GM13977 (cell line): ENCODE results near the gene LZTR1.

ENCODE experiments used
- DNase-seq: peaks from one replicate; pipeline ENCODE4 v3.0.0; 2012; ENCODE audit warnings: low spot score
- in situ Hi-C: fragments of 300-500 bp; cut with MboI; formaldehyde crosslinking; loops from one replicate; pipeline ENCODE4 v1.12.0; 2022; ENCODE audit warnings: low sequenced_read_pairs, low pct_unique_long_range_greater_than_20kb, mixed read lengths, inconsistent platforms; ENCODE audit not compliant: unreplicated experiment
- TF ChIP-seq, protein P1 (sequence below): IDR thresholded peaks from 2 replicates; pipeline ENCODE4 v1.5.1; 2012; ENCODE audit warnings: mild to moderate bottlenecking, control low read depth; ENCODE audit not compliant: insufficient read depth; ENCODE audit errors: extremely low read depth, missing control alignments

Gene LZTR1

DNA sequence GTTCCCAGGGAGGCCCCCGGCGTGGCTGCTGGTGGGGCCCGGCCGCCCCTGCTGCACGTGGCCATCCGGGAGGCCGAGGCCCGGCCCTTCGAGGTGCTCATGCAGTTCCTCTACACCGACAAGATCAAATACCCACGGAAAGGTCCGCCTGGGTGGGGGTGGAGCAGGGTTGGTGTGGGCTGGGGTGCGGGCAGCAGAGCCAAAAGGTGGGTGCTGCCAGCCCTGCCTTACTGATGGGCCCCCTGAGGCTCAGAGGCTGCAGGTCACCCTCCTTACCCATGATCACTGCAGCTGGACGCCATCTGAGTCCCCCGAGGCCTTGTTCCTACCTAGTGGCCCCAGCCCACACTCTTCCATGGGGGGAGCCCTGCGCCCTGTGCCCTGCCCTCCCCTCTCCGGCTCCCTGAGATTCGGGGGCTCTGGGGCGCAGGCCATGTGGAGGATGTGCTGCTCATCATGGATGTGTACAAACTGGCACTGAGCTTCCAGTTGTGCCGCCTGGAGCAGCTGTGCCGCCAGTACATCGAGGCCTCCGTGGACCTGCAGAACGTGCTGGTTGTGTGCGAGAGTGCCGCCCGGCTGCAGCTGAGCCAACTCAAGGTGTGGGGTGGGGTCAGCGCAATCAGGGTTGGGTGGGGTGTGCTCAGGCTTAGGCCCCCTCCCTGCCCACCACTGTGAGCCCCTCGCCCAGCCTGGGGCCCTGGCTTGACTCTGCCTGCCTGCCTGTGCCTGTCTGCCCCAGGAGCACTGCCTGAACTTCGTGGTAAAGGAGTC, 12.2 kb downstream of the LZTR1 start:
- TF ChIP-seq, protein P1, sequence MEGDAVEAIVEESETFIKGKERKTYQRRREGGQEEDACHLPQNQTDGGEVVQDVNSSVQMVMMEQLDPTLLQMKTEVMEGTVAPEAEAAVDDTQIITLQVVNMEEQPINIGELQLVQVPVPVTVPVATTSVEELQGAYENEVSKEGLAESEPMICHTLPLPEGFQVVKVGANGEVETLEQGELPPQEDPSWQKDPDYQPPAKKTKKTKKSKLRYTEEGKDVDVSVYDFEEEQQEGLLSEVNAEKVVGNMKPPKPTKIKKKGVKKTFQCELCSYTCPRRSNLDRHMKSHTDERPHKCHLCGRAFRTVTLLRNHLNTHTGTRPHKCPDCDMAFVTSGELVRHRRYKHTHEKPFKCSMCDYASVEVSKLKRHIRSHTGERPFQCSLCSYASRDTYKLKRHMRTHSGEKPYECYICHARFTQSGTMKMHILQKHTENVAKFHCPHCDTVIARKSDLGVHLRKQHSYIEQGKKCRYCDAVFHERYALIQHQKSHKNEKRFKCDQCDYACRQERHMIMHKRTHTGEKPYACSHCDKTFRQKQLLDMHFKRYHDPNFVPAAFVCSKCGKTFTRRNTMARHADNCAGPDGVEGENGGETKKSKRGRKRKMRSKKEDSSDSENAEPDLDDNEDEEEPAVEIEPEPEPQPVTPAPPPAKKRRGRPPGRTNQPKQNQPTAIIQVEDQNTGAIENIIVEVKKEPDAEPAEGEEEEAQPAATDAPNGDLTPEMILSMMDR: no peak
- in situ Hi-C loops: no loop called here
- DNase-seq: no peak

DNA sequence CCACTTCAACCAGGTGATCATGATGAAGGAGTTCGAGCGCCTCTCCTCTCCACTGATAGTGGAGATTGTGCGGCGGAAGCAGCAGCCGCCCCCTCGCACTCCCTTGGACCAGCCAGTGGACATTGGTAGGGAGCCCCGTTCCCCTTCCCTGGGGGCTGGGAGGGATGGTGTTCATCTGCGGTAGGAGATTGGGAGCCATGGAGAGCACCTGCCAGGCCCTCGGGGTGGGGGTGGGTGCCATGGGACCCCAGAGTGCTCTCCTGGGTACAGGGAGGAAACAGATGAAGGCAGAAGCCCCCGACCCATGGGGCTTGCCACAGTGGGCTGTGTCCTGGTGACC, 12.8 kb downstream of the LZTR1 start:
- TF ChIP-seq, protein P1: no peak
- in situ Hi-C loops: no loop called here
- DNase-seq: no peak

DNA sequence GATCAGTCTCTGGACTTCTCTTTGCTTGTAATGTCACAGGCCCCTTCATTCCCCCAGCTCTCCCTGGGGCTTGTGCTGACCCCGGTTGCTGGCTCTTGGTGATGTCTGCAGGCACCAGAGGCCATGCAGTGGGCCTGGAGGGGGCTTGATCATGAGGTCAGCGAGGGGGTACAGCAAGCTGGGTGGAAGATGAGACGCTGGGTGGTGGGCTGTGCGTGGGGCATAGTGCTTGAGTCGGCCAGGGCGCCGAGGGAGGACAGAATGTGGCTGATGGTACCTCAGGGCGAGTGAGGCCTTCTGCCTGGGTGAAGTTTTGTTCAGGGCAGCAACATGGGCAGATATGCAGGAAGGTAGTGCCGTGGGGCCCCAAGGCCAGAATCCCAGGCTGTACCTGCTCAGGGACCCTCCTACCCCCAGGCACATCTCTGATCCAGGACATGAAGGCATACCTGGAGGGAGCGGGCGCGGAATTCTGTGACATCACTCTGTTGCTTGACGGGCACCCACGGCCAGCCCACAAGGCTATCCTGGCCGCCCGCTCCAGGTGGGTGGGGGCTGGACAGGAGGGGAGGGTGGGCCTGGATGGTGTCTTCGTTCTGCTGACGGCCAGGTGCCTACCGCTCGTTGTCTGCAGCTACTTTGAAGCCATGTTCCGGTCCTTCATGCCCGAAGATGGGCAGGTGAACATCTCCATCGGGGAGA, 13.4 kb downstream of the LZTR1 start:
- TF ChIP-seq, protein P1: no peak
- DNase-seq: no peak
- in situ Hi-C loops: no loop called here

DNA sequence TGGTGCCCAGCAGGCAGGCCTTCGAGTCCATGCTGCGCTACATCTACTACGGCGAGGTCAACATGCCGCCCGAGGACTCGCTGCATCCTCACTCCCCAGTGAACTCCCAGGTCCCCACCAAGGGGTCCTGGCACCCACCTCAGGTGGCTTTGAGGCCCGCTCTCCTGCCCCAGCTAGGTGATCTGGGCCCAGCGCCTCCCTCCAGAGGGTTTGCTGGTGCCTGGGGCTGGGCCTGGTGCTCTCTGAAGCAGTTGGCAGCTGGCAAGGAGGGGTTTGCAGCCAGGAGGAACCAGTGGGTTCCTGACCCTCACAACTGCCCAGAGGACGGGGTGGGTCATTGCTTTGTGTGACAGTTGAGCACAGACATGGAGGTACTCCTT, 13.9 kb downstream of the LZTR1 start:
- in situ Hi-C loops: no loop called here
- DNase-seq: no peak
- TF ChIP-seq, protein P1: no peak

DNA sequence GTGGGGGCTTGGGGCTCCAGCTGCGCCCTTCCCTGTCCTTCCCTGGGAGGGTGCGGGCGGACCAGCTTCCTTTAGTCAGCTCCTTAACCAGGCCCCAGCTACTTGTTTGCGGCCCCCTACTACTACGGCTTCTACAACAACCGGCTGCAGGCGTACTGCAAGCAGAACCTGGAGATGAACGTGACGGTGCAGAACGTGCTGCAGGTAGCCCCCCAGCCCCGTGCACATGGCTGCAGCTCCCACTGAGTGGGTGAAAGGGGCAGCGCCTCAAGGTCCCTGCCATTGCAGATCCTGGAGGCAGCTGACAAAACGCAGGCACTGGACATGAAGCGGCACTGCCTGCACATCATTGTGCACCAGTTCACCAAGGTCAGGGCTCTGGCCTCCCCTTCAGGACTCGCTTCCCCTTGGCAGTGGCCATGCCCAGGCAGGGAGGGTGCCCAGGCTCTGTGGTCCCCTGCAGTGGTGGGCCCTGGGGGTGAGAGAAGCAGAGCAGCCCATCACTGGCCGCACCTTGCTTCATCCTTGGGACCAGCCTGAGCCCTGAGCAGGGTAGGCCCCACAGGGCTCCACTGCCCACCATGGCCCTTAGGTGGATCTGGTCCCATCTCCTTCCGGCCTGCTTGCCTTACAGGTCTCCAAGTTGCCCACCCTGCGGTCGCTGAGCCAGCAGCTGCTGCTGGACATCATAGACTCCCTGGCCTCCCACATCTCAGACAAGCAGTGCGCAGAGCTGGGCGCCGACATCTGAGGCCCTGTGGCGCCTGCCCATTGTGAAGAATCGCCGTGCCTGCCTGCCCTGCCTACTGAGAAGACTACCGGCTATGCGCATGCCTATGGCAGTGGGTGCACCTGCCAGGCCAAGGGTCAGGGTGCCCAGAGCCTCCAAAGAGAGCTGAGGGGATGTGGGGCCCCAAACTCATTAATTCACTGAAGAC, 14.8 kb downstream of the LZTR1 start:
- in situ Hi-C loops: no loop called here
- DNase-seq: no peak
- TF ChIP-seq, protein P1: no peak

DNA sequence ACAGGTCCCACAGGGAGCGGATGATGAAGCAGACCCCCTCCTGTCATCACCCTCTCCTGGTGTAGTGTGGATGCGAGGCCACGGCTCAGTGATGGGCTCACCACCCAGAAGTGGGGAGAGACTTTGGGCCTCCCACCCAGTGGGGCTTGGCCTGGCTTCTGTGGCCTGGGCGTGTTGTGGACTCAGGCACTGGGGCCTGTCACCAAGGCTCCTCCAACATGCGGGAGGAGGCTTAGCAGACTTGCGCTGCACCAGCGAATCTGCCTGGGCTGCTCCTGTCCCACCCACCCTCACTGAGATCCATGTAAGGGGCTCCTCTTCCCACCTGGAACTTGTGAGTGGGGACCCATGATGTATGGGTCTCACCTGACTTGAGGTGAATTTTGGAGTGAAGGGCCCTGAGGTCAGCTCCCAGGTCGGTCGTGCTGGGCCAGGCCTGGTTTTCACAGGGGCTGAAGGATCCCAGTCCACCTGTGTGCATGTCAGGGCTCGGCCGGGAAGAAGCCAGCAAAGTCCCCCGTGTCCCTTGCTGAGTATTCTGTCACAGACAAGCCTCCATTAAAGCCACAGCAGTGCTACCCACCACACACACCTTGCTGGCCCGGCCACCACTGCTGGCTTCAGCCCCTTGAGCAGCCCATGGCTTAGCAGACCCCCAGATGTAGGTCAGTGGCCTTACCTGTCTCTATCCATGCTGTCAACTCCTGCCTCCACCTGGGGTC, 15.6 kb downstream of the LZTR1 start:
- TF ChIP-seq, protein P1: no peak
- in situ Hi-C loops: no loop called here
- no peak for DNase-seq
